ENCODE measurements around the gene SLC10A6. TPM values are rescaled to one million over a fixed set of nuclear protein-coding genes. Genes with fewer than 3 reads are reported as not detected.

SLC10A6 gene
- total and polyA plus RNA-seq, 2 of the 13 experiments (the other 11 are each of a cell fraction or from before 2014, with no cell fraction given): not detected

GRCh38 chr4:86821151-86821550, 28.0 kb downstream of the SLC10A6 start:
- no peaks in the 10 kb centered on the region for H3K36me3 ChIP-seq (replicated peaks in 1 of 2; ENCODE audit: control insufficient read depth in 1 of 2, insufficient read depth in 2 of 2, low read length in 2 of 2)
- no peak overlapping the region for H2AFZ ChIP-seq (ENCODE audit: low read length)
- ATAC-seq (no peak), DNase-seq (ENCODE audit: low spot score) (no peak), FAIRE-seq (no peak)
- BruUV-seq (replicated peaks): no TSS peak
- CTCF ChIA-PET (ENCODE audit: low intra/inter-chr PET ratio, low total read pairs): no interaction called here
- H4K20me1 ChIP-seq (ENCODE audit: insufficient read depth, low read length): no peaks in the 10 kb centered on the region
- no peak overlapping the region for H3K4me2 ChIP-seq (ENCODE audit: low read depth, low read length)
- POLR2A ChIA-PET: no interaction called here
- in situ Hi-C loops (cut with HindIII; ENCODE audit: extremely low pct_ligation_motif_present, low pct_unique_long_range_greater_than_20kb): no loop called here
- H3K27me3 ChIP-seq (ENCODE audit: control insufficient read depth in 1 of 2, insufficient read depth in 2 of 2, low read length in 2 of 2): no peaks in the 10 kb centered on the region
- H3K4me3 ChIP-seq (replicated peaks in 1 of 3; ENCODE audit: insufficient read depth in 1 of 3, low read depth in 2 of 3, low read length in 3 of 3): no peak overlapping the region
- no peak overlapping the region for H3K9ac ChIP-seq (ENCODE audit: insufficient read depth, low read depth, low read length)
- TF ChIP-seq THAP11 (CRISPR knock-in tag; IDR thresholded peaks at IDR 0.05) (no peak), TBX3 (IDR thresholded peaks at IDR 0.05; ENCODE audit: borderline replicate concordance) (no peak), MED8 (CRISPR knock-in tag; IDR thresholded peaks at IDR 0.05; ENCODE audit: insufficient replicate concordance) (no peak), TP53 (CRISPR knock-in tag; conservative IDR thresholded peaks at IDR 0.05) (no peak)
- H3K79me2 ChIP-seq (ENCODE audit: insufficient read depth, low read length): no peaks in the 10 kb centered on the region
- intact Hi-C loops (cut with micrococcal nuclease; ENCODE audit: unreplicated experiment): no loop called here
- WGBS (ENCODE audit: low lambda C conversion rate): 0% methylated on average over 1 of the region's 1 CpG
- H3K9me3 ChIP-seq (ENCODE audit: low read length): no peaks in the 10 kb centered on the region
- peaks cover 7% of the 10 kb centered on the region; the same call in 1 of the 2 replicates for H3K4me1 ChIP-seq (ENCODE audit: insufficient read depth, low read length)
- no peak overlapping the region for H3K27ac ChIP-seq (ENCODE audit: extremely low read length, insufficient read depth, low read length)

GRCh38 chr4:86819561-86819960, 29.6 kb downstream of the SLC10A6 start:
- Histone ChIP-seq H3K36me3 (replicated peaks in 1 of 2; ENCODE audit: control insufficient read depth in 1 of 2, insufficient read depth in 2 of 2, low read length in 2 of 2) (no peaks in the 10 kb centered on the region), H2AFZ (ENCODE audit: low read length) (no peak overlapping the region), H4K20me1 (ENCODE audit: insufficient read depth, low read length) (no peaks in the 10 kb centered on the region), H3K4me3 (replicated peaks in 1 of 3; ENCODE audit: insufficient read depth in 1 of 3, low read depth in 2 of 3, low read length in 3 of 3) (no peak overlapping the region), H3K27me3 (ENCODE audit: control insufficient read depth in 1 of 2, insufficient read depth in 2 of 2, low read length in 2 of 2) (no peaks in the 10 kb centered on the region), H3K4me2 (ENCODE audit: low read depth, low read length) (no peak overlapping the region), H3K9ac (ENCODE audit: insufficient read depth, low read depth, low read length) (no peak overlapping the region), H3K4me1 (ENCODE audit: insufficient read depth, low read length) (peaks cover 7% of the 10 kb centered on the region; the same call in 1 of the 2 replicates), H3K79me2 (ENCODE audit: insufficient read depth, low read length) (no peaks in the 10 kb centered on the region), H3K27ac (ENCODE audit: extremely low read length, insufficient read depth, low read length) (no peak overlapping the region), H3K9me3 (ENCODE audit: low read length) (peaks cover 9% of the 10 kb centered on the region; the same call in 1 of the 2 replicates)
- DNase-seq (ENCODE audit: low spot score): no peak
- no peak for ATAC-seq
- ChIA-PET POLR2A (no interaction called here), CTCF (ENCODE audit: low intra/inter-chr PET ratio, low total read pairs) (no interaction called here)
- TF ChIP-seq BCL6 (CRISPR knock-in tag; IDR thresholded peaks at IDR 0.05) (no peak), ELF3 (CRISPR knock-in tag; IDR thresholded peaks at IDR 0.05) (no peak), ZBTB25 (CRISPR knock-in tag; IDR thresholded peaks at IDR 0.05) (no peak), SSRP1 (CRISPR knock-in tag; IDR thresholded peaks at IDR 0.05) (no peak), ZNF260 (CRISPR knock-in tag; IDR thresholded peaks at IDR 0.05; ENCODE audit: borderline replicate concordance, low read depth) (no peak), GLI4 (CRISPR knock-in tag; IDR thresholded peaks at IDR 0.05; ENCODE audit: borderline replicate concordance) (no peak), SKI (IDR thresholded peaks at IDR 0.05; ENCODE audit: partially characterized antibody) (no peak), RBAK (CRISPR knock-in tag; IDR thresholded peaks at IDR 0.05) (no peak)
- TF ChIP-seq, protein P1, sequence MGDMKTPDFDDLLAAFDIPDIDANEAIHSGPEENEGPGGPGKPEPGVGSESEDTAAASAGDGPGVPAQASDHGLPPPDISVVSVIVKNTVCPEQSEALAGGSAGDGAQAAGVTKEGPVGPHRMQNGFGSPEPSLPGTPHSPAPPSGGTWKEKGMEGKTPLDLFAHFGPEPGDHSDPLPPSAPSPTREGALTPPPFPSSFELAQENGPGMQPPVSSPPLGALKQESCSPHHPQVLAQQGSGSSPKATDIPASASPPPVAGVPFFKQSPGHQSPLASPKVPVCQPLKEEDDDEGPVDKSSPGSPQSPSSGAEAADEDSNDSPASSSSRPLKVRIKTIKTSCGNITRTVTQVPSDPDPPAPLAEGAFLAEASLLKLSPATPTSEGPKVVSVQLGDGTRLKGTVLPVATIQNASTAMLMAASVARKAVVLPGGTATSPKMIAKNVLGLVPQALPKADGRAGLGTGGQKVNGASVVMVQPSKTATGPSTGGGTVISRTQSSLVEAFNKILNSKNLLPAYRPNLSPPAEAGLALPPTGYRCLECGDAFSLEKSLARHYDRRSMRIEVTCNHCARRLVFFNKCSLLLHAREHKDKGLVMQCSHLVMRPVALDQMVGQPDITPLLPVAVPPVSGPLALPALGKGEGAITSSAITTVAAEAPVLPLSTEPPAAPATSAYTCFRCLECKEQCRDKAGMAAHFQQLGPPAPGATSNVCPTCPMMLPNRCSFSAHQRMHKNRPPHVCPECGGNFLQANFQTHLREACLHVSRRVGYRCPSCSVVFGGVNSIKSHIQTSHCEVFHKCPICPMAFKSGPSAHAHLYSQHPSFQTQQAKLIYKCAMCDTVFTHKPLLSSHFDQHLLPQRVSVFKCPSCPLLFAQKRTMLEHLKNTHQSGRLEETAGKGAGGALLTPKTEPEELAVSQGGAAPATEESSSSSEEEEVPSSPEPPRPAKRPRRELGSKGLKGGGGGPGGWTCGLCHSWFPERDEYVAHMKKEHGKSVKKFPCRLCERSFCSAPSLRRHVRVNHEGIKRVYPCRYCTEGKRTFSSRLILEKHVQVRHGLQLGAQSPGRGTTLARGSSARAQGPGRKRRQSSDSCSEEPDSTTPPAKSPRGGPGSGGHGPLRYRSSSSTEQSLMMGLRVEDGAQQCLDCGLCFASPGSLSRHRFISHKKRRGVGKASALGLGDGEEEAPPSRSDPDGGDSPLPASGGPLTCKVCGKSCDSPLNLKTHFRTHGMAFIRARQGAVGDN (CRISPR knock-in tag; IDR thresholded peaks at IDR 0.05): no peak
- FAIRE-seq: no peak
- intact Hi-C loops (cut with micrococcal nuclease; ENCODE audit: unreplicated experiment): no loop called here
- WGBS (ENCODE audit: low lambda C conversion rate): 39% methylated on average over 7 of the region's 7 CpGs
- in situ Hi-C loops (cut with HindIII; ENCODE audit: extremely low pct_ligation_motif_present, low pct_unique_long_range_greater_than_20kb): no loop called here
- BruUV-seq (replicated peaks): no TSS peak
